Endodermal cell (in vitro differentiated cells): Measurements from ENCODE around the gene LPP. TPM values are rescaled to one million over a fixed set of nuclear protein-coding genes. Genes with fewer than 3 reads are reported as not detected.

Experiments
- DNase-seq: peaks from one replicate; pipeline ENCODE4 v3.0.0-alpha.2; 2017
- H3K27ac ChIP-seq: 2 replicates; pipeline ENCODE4 v1.5.1; 2013; ENCODE audit warnings: mild to moderate bottlenecking, low read depth, low read length, moderate library complexity
- H3K27me3 ChIP-seq: 2 replicates; pipeline ENCODE4 v1.6.1; 2013; ENCODE audit warnings: mild to moderate bottlenecking, low read length, moderate library complexity; ENCODE audit not compliant: insufficient read depth, control insufficient read depth, poor library complexity, severe bottlenecking
- H3K36me3 ChIP-seq: 2 replicates; pipeline ENCODE4 v1.7.0; 2013; ENCODE audit warnings: mild to moderate bottlenecking, low read length, moderate library complexity; ENCODE audit not compliant: control insufficient read depth, insufficient read depth
- H3K4me1 ChIP-seq: one replicate; pipeline ENCODE4 v1.7.0; 2013; ENCODE audit warnings: low read length; ENCODE audit not compliant: control insufficient read depth, insufficient read depth
- H3K4me3 ChIP-seq: 2 replicates; pipeline ENCODE4 v1.5.1; 2013; ENCODE audit warnings: mild to moderate bottlenecking, low read length, moderate library complexity
- H3K9ac ChIP-seq: 2 replicates; pipeline ENCODE4 v1.6.1; 2013; ENCODE audit warnings: mild to moderate bottlenecking, low read length, moderate library complexity; ENCODE audit not compliant: poor library complexity, severe bottlenecking; ENCODE audit errors: extremely low read depth
- H3K9me3 ChIP-seq: 2 replicates; pipeline ENCODE4 v1.6.1; 2013; ENCODE audit warnings: mild to moderate bottlenecking, low read length, moderate library complexity; ENCODE audit not compliant: control insufficient read depth
- H3K27ac Mint-ChIP-seq: 2 replicates; pipeline ENCODE4 v1.8.0; 2020; ENCODE audit warnings: mixed read lengths
- H3K27me3 Mint-ChIP-seq: 2 replicates; pipeline ENCODE4 v1.8.0; 2021; ENCODE audit warnings: mild to moderate bottlenecking, mixed read lengths; ENCODE audit not compliant: insufficient read depth
- H3K36me3 Mint-ChIP-seq: 2 replicates; pipeline ENCODE4 v1.8.0; 2020; ENCODE audit warnings: low read depth, mixed read lengths
- H3K4me1 Mint-ChIP-seq: 2 replicates; pipeline ENCODE4 v1.8.0; 2020; ENCODE audit warnings: mixed read lengths
- H3K4me3 Mint-ChIP-seq: 2 replicates; pipeline ENCODE4 v1.8.0; 2020; ENCODE audit warnings: mild to moderate bottlenecking, moderate library complexity, mixed read lengths
- H3K9me3 Mint-ChIP-seq: 2 replicates; pipeline ENCODE4 v1.8.0; 2020; ENCODE audit warnings: mild to moderate bottlenecking, mixed read lengths
- WGBS, 2 experiments: methylation state at CpG; one replicate each; pipeline versions ENCODE4 v1.1.5 to v1.1.7; 2013; ENCODE audit warnings: missing lambda C conversion rate in 2 of 2, mixed read lengths in 1 of 2; ENCODE audit not compliant: insufficient coverage in 1 of 2, insufficient read length in 1 of 2; 5-methylcytosine and 5-hydroxymethylcytosine counted together
- total RNA-seq, 2 donors: library from RNA; stranded (reverse); fragmentation: NEBNext Ultra II Directional in 1 of 2; extraction: Animal tissue kit (Norgen Biotek cat#: 25700) in 1 of 2; gene quantifications; 2 replicates in 1 of 2; 3 replicates in 1 of 2; pipeline ENCODE4 v1.2.1, GENCODE V29; 2021
- TF ChIP-seq, protein P1 (sequence below): fragments of 200-600 bp; sonication (generic); conservative IDR thresholded peaks from 2 replicates; pipeline ENCODE4 v1.5.0; 2021; ENCODE audit warnings: antibody characterized with exemption, mild to moderate bottlenecking

Gene LPP
- total RNA-seq, 2 donors from 2014 or later = 78.0 to 105 TPM

DNA sequence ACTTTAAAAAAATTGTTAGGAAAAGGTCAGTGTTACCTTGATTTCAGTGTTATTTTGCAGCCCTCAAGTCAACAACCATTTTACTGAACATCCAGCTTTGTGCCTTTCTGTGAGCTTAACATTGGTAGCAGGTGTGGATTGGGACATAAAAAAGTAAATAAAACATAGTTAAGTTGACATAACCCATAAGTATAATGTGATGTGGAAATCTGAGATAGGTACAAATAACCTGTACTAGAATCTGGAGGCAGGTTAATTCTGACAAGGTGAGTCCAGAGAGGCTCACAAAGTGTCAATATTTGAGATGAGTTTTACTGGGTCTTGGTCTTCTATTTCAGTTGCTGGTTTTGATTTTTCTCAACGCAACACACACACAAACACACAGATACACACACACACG is 151.3 kb downstream of the LPP start:
- H3K9ac ChIP-seq = no peak overlapping the region
- WGBS, 2 experiments = 100% methylated on average over 2 of the region's 2 CpGs; no CpG with 5 or more reads in 1 of the 2 experiments
- no peak overlapping the region for H3K4me3 Mint-ChIP-seq
- H3K4me1 Mint-ChIP-seq = peaks cover 32% of the 10 kb centered on the region
- H3K9me3 ChIP-seq = no peaks in the 10 kb centered on the region
- TF ChIP-seq, protein P1, sequence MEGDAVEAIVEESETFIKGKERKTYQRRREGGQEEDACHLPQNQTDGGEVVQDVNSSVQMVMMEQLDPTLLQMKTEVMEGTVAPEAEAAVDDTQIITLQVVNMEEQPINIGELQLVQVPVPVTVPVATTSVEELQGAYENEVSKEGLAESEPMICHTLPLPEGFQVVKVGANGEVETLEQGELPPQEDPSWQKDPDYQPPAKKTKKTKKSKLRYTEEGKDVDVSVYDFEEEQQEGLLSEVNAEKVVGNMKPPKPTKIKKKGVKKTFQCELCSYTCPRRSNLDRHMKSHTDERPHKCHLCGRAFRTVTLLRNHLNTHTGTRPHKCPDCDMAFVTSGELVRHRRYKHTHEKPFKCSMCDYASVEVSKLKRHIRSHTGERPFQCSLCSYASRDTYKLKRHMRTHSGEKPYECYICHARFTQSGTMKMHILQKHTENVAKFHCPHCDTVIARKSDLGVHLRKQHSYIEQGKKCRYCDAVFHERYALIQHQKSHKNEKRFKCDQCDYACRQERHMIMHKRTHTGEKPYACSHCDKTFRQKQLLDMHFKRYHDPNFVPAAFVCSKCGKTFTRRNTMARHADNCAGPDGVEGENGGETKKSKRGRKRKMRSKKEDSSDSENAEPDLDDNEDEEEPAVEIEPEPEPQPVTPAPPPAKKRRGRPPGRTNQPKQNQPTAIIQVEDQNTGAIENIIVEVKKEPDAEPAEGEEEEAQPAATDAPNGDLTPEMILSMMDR = no peak
- peaks cover 34% of the 10 kb centered on the region for H3K36me3 ChIP-seq
- no peaks in the 10 kb centered on the region for H3K27me3 Mint-ChIP-seq
- peaks cover 7% of the 10 kb centered on the region for H3K36me3 Mint-ChIP-seq
- H3K4me3 ChIP-seq = no peak overlapping the region
- H3K4me1 ChIP-seq = peaks cover 4% of the 10 kb centered on the region
- no peaks in the 10 kb centered on the region for H3K9me3 Mint-ChIP-seq
- H3K27ac ChIP-seq = no peak overlapping the region
- H3K27me3 ChIP-seq = no peaks in the 10 kb centered on the region
- no peak overlapping the region for H3K27ac Mint-ChIP-seq
- no peak for DNase-seq

DNA sequence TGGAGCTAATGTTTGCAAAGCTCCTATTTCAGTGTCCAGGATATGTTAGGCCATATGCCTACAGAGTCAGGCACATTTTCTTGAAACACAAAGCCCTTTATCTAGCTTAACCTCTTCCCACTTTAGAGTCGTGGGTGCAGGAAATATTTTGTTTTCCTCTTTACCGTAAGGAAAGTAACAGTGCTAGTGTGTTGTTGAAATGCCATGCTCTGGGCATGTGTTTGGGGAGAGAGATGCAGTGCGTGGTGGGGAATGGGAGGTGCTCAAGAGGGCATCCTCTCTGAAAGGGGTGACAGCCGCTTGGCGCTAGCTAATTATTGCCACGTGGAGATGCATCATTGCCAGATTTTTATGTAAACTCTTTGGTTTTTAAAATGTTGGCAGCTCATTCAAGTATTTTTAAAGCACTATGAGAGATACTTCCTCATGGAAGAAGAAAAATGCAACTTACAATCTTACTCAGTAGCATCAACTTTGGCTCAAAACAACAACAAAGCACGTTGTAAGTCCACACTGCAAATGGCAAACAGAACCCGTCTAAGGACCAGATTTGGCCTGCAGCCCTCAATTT is 152.6 kb downstream of the LPP start:
- TF ChIP-seq, protein P1 = no peak
- H3K4me3 Mint-ChIP-seq = no peak overlapping the region
- no peaks in the 10 kb centered on the region for H3K27me3 Mint-ChIP-seq
- H3K9ac ChIP-seq = no peak overlapping the region
- 94 to 98% methylated on average over 5 to 8 of the region's 8 CpGs for WGBS, 2 experiments
- peaks cover 4% of the 10 kb centered on the region for H3K4me1 ChIP-seq
- no peak for DNase-seq
- no peaks in the 10 kb centered on the region for H3K27me3 ChIP-seq
- no peak overlapping the region for H3K4me3 ChIP-seq
- H3K4me1 Mint-ChIP-seq = peaks cover 24% of the 10 kb centered on the region
- H3K27ac Mint-ChIP-seq = no peak overlapping the region
- H3K36me3 Mint-ChIP-seq = peaks cover 7% of the 10 kb centered on the region
- H3K27ac ChIP-seq = no peak overlapping the region
- no peaks in the 10 kb centered on the region for H3K9me3 ChIP-seq
- H3K9me3 Mint-ChIP-seq = no peaks in the 10 kb centered on the region
- H3K36me3 ChIP-seq = peaks cover 34% of the 10 kb centered on the region

DNA sequence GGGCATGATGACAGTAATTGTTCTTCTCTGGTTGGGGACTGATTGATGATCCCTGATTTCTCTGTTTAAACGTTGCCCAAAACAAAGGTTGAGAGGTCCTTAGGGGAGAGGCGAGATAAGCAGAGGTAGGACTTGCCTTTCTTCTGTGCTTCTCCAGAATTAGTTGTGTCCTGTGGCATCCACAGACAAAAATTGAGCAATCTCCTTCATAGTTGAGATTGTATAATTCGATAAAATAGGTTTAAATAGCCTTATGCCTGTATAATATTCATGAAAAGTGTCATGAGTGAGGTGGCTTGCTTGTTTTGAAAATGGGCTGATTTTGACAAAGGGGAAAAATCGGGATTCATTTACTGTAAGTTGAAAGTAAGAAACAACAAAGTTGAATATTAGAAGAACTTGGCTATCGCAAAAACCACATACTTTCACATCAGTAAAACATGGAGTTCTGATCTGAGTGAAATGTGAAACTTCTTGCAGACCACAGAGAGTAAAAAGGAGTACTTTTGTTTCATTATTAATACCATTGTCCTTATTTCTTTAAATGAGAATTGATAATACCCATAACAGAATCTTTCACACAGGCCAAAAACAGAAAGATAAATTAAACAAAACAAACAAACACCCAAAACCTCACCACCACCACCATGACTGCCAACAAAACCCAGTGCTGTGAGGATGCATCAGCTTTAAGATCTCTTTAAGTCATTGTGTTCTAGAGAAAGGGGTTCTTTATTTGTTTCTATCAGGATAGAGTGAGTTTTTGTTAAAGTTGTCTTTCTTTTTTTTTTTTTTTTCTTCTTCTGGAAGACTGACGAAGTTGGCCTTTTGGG is 155.7 kb downstream of the LPP start:
- Histone ChIP-seq H3K9me3 (no peaks in the 10 kb centered on the region), H3K9ac (no peak overlapping the region), H3K36me3 (peaks cover 29% of the 10 kb centered on the region), H3K27me3 (no peaks in the 10 kb centered on the region), H3K4me3 (no peak overlapping the region), H3K27ac (no peak overlapping the region), H3K4me1 (peaks cover 4% of the 10 kb centered on the region)
- H3K4me1 Mint-ChIP-seq = peaks cover 8% of the 10 kb centered on the region
- H3K36me3 Mint-ChIP-seq = peaks cover 12% of the 10 kb centered on the region
- TF ChIP-seq, protein P1 = no peak
- WGBS, 2 experiments = 88 to 90% methylated on average over 3 to 5 of the region's 6 CpGs
- no peak for DNase-seq
- no peak overlapping the region for H3K27ac Mint-ChIP-seq
- H3K27me3 Mint-ChIP-seq = no peaks in the 10 kb centered on the region
- no peak overlapping the region for H3K4me3 Mint-ChIP-seq
- H3K9me3 Mint-ChIP-seq = no peaks in the 10 kb centered on the region
